ENCODE measurements around the gene RASAL2. TPM values are rescaled to one million over a fixed set of nuclear protein-coding genes. Genes with fewer than 3 reads are reported as not detected.

The RASAL2 gene
- total and polyA plus RNA-seq, 2 donors (not counting 1 experiment from before 2014, with no cell fraction given): 0.12 TPM; not detected in 1

DNA sequence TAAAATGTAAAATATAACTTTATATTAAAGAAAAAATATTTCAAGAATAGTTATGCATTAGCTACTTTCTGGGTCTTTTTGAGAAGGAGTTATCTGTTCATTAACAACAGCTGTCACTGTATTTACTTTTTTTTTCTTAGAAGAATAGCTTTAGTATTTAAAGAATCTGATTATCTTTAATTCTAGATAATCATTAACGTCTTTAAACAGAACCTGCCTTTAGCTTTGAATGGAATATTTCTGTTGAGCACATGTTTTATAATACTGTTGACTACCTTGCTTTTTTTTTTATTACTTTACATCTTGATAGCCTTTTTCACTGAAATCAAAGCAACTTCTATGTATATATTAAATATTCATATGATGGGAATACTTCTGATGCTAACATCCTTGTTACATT, 270.9 kb downstream of the RASAL2 start:
- ATAC-seq (ENCODE audit: low read depth) (no peak), DNase-seq (no peak)
- Mint-ChIP-seq H3K4me1 (no peaks in the 10 kb centered on the region), H3K27me3 (peaks cover 4% of the 10 kb centered on the region), H3K4me3 (no peak overlapping the region), H3K27ac (no peak overlapping the region), H3K9me3 (ENCODE audit: insufficient read depth) (no peaks in the 10 kb centered on the region)
- no peaks in the 10 kb centered on the region for H3K4me1 ChIP-seq (ENCODE audit: control insufficient read depth in 2 of 2, insufficient read depth in 2 of 2, low read length in 2 of 2)
- ChIA-PET CTCF (interaction anchor here (0.5 kb wide), 1 partner anchor 873 kb away, joined by 3 read pairs; no protein-coding TSS in a partner anchor), POLR2A (interaction anchor here (0.7 kb wide), 1 partner anchor 578 kb away, joined by 3 read pairs; no protein-coding TSS in a partner anchor)
- no peaks in the 10 kb centered on the region for H3K27me3 ChIP-seq (replicated peaks in 1 of 4; ENCODE audit: control extremely low read depth in 1 of 4, control insufficient read depth in 3 of 4, insufficient read depth in 4 of 4, low read length in 3 of 4)
- H3K27ac ChIP-seq (ENCODE audit: low read length in 2 of 2): no peak overlapping the region
- H4K20me1 ChIP-seq (ENCODE audit: control insufficient read depth, insufficient read depth, low read length, poor library complexity, severe bottlenecking): no peaks in the 10 kb centered on the region
- H3K79me2 ChIP-seq (ENCODE audit: control insufficient read depth, insufficient read depth, low read length): no peaks in the 10 kb centered on the region
- TF ChIP-seq, protein P1, sequence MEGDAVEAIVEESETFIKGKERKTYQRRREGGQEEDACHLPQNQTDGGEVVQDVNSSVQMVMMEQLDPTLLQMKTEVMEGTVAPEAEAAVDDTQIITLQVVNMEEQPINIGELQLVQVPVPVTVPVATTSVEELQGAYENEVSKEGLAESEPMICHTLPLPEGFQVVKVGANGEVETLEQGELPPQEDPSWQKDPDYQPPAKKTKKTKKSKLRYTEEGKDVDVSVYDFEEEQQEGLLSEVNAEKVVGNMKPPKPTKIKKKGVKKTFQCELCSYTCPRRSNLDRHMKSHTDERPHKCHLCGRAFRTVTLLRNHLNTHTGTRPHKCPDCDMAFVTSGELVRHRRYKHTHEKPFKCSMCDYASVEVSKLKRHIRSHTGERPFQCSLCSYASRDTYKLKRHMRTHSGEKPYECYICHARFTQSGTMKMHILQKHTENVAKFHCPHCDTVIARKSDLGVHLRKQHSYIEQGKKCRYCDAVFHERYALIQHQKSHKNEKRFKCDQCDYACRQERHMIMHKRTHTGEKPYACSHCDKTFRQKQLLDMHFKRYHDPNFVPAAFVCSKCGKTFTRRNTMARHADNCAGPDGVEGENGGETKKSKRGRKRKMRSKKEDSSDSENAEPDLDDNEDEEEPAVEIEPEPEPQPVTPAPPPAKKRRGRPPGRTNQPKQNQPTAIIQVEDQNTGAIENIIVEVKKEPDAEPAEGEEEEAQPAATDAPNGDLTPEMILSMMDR (IDR thresholded peaks at IDR 0.05): no peak
- TF ChIP-seq EZH2 (IDR thresholded peaks at IDR 0.05; ENCODE audit: borderline replicate concordance, insufficient read depth, low read depth, low read length, poor library complexity, severe bottlenecking): no peak
- H2AFZ ChIP-seq (ENCODE audit: insufficient read depth, low read depth, low read length, poor library complexity, severe bottlenecking): no peak overlapping the region
- intact Hi-C loops (cut with micrococcal nuclease): no loop called here
- H3K36me3 ChIP-seq (replicated peaks in 1 of 2; ENCODE audit: control extremely low read depth in 1 of 2, control insufficient read depth in 1 of 2, extremely low read depth in 1 of 2, insufficient read depth in 2 of 2, low read length in 1 of 2): no peaks in the 10 kb centered on the region
- WGBS (ENCODE audit: insufficient coverage): no CpG with 5 or more reads among the region's 1 CpG
- H3K4me3 ChIP-seq (ENCODE audit: control extremely low read depth in 1 of 5, extremely low read depth in 1 of 5, insufficient read depth in 1 of 5, low read depth in 2 of 5, low read length in 4 of 5): no peak overlapping the region
- no peak overlapping the region for H3K9ac ChIP-seq (ENCODE audit: low read length)
- H3K9me3 ChIP-seq (ENCODE audit: control extremely low read depth in 1 of 3, control insufficient read depth in 2 of 3, insufficient read depth in 1 of 3, low read length in 2 of 3): no peaks in the 10 kb centered on the region
- H3K4me2 ChIP-seq (replicated peaks; ENCODE audit: low read depth, low read length, poor library complexity, severe bottlenecking): no peak overlapping the region

DNA sequence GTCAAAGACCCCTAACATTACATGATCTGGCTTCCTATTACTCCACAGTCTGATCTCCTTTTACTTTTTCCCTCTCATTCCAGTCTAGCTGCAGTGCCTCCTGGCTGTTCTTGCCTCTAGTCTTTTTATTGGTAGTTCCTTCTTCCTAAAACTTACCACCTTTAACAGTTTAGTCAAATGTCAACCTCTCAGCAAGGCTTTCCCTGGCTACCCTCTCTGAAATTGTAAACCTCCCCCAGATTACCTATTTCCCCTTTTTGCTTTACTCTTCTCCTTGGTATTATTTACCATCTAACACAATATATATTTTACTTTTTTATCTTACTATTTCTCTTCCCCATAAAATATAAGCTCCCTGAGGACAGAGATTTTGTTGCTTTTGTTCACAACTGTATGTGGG, 273.2 kb downstream of the RASAL2 start:
- H3K79me2 ChIP-seq (ENCODE audit: control insufficient read depth, insufficient read depth, low read length): no peaks in the 10 kb centered on the region
- H4K20me1 ChIP-seq (ENCODE audit: control insufficient read depth, insufficient read depth, low read length, poor library complexity, severe bottlenecking): no peaks in the 10 kb centered on the region
- Mint-ChIP-seq H3K4me1 (no peaks in the 10 kb centered on the region), H3K9me3 (ENCODE audit: insufficient read depth) (no peaks in the 10 kb centered on the region), H3K27me3 (peaks cover 4% of the 10 kb centered on the region), H3K4me3 (no peak overlapping the region), H3K27ac (no peak overlapping the region)
- CTCF ChIA-PET: no interaction called here
- H3K9ac ChIP-seq (ENCODE audit: low read length): no peak overlapping the region
- TF ChIP-seq, protein P1 (IDR thresholded peaks at IDR 0.05): no peak
- TF ChIP-seq EZH2 (IDR thresholded peaks at IDR 0.05; ENCODE audit: borderline replicate concordance, insufficient read depth, low read depth, low read length, poor library complexity, severe bottlenecking): no peak
- H3K36me3 ChIP-seq (replicated peaks in 1 of 2; ENCODE audit: control extremely low read depth in 1 of 2, control insufficient read depth in 1 of 2, extremely low read depth in 1 of 2, insufficient read depth in 2 of 2, low read length in 1 of 2): no peaks in the 10 kb centered on the region
- H3K27ac ChIP-seq (ENCODE audit: low read length in 2 of 2): no peak overlapping the region
- peaks cover 0 to 7% of the 10 kb centered on the region in 2 donors for H3K4me1 ChIP-seq (ENCODE audit: control insufficient read depth in 2 of 2, insufficient read depth in 2 of 2, low read length in 2 of 2)
- intact Hi-C loops (cut with micrococcal nuclease): no loop called here
- H3K9me3 ChIP-seq (ENCODE audit: control extremely low read depth in 1 of 3, control insufficient read depth in 2 of 3, insufficient read depth in 1 of 3, low read length in 2 of 3): no peaks in the 10 kb centered on the region
- no peaks in the 10 kb centered on the region for H3K27me3 ChIP-seq (replicated peaks in 1 of 4; ENCODE audit: control extremely low read depth in 1 of 4, control insufficient read depth in 3 of 4, insufficient read depth in 4 of 4, low read length in 3 of 4)
- no peak overlapping the region for H2AFZ ChIP-seq (ENCODE audit: insufficient read depth, low read depth, low read length, poor library complexity, severe bottlenecking)
- H3K4me2 ChIP-seq (replicated peaks; ENCODE audit: low read depth, low read length, poor library complexity, severe bottlenecking): no peak overlapping the region
- POLR2A ChIA-PET: no interaction called here
- ATAC-seq (ENCODE audit: low read depth): no peak
- H3K4me3 ChIP-seq (ENCODE audit: control extremely low read depth in 1 of 5, extremely low read depth in 1 of 5, insufficient read depth in 1 of 5, low read depth in 2 of 5, low read length in 4 of 5): no peak overlapping the region
- DNase-seq: no peak
